C4-2B (cell line): ENCODE results near the gene GTSE1.

Experiments used
- CTCF ChIP-seq: fragments of 450-650 bp; conservative IDR thresholded peaks from 2 replicates; pipeline ENCODE4 v1.5.1; 2017; ENCODE audit warnings: mild to moderate bottlenecking
- ZFX ChIP-seq: fragments of 450-650 bp; IDR thresholded peaks from 2 replicates; pipeline ENCODE4 v1.6.1; 2017

GRCh38 chr22:46274381-46274780 lies 22.3 kb upstream of the GTSE1 start:
- TF ChIP-seq ZFX (no peak), CTCF (no peak)
